ENCODE data around the gene ACSM5.

DNA sequence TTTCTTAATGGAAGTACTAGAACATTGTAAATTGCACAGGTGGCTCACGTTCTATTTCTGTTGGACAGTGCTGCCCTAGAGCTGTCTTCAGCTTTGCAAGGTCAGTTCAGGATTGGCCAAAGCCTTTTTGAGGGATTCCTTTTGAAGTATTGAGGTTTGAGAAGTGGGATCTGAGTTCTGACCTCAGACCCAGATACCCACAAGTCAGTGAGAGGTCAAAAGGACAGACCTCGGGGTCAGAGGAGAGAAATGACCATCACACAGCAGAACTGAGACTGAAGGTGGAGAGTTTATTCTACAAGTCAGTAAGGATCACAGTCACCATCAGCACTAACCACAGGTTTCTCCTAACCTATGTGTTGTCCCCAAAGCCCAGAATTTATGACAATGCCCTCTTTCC is 1.7 kb downstream of the ACSM5 start:
- TF ChIP-seq, protein P1, sequence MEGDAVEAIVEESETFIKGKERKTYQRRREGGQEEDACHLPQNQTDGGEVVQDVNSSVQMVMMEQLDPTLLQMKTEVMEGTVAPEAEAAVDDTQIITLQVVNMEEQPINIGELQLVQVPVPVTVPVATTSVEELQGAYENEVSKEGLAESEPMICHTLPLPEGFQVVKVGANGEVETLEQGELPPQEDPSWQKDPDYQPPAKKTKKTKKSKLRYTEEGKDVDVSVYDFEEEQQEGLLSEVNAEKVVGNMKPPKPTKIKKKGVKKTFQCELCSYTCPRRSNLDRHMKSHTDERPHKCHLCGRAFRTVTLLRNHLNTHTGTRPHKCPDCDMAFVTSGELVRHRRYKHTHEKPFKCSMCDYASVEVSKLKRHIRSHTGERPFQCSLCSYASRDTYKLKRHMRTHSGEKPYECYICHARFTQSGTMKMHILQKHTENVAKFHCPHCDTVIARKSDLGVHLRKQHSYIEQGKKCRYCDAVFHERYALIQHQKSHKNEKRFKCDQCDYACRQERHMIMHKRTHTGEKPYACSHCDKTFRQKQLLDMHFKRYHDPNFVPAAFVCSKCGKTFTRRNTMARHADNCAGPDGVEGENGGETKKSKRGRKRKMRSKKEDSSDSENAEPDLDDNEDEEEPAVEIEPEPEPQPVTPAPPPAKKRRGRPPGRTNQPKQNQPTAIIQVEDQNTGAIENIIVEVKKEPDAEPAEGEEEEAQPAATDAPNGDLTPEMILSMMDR (IDR thresholded peaks at IDR 0.05): no peak
- no peak for TF ChIP-seq POLR2A (IDR thresholded peaks at IDR 0.05)

Data from Peyer's patch (tissue), 4 donors.